H7 (cell line): ENCODE measurements around the gene GRAMD2B. TPM values are rescaled to one million over a fixed set of nuclear protein-coding genes. Genes with fewer than 3 reads are reported as not detected.
"Not testable (repeated sequence)": the region's sequence is repeated elsewhere in the genome, so short reads cannot be mapped to it uniquely, and the experiment has no call there.

Source experiments
- DNase-seq: peaks from one replicate; pipeline ENCODE4 v3.0.0; 2012
- H3K27me3 ChIP-seq: 2 replicates; pipeline ENCODE4 v1.6.0; 2011; ENCODE audit warnings: mild to moderate bottlenecking, low read length; ENCODE audit not compliant: control insufficient read depth, insufficient read depth
- H3K36me3 ChIP-seq: replicated peaks from 2 replicates; pipeline ENCODE4 v1.5.1; 2011; ENCODE audit warnings: low read length; ENCODE audit not compliant: control insufficient read depth, insufficient read depth
- H3K4me3 ChIP-seq: 2 replicates; pipeline ENCODE4 v1.5.1; 2011; ENCODE audit warnings: low read depth, mild to moderate bottlenecking, control low read depth, low read length, moderate library complexity; ENCODE audit not compliant: insufficient read depth
- total RNA-seq: library from RNA; depleted of rRNA; stranded (reverse); fragments of >200 nt; shearing (Covaris generic); gene quantifications from 2 replicates; pipeline ENCODE4 v1.2.3, GENCODE V29; 2014

GRAMD2B gene
- total RNA-seq, 1 experiment from 2014 or later: 4.1 TPM

DNA sequence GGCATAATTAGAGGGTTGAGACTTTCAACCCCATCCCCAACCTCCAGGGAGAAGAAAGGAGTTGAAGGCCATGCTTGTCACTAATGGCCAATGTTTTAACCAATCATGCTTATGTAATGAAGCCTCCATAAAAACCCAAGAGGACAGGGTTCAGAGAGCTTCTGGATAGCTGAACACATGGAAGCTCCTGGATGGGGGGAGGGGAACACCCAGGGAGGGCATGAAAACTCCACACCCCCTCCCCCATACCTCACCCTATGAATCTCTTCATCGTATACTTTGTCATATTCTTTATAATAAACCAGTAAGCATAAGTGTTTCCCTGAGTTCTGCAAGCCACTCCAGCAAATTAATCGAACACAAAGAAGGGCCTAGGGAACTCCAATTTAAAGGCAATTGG is 90.1 kb downstream of the GRAMD2B start:
- Histone ChIP-seq H3K4me3 (no peak overlapping the region), H3K36me3 (no peaks in the 10 kb centered on the region), H3K27me3 (no peaks in the 10 kb centered on the region)
- no peak for DNase-seq

- Histone ChIP-seq H3K27me3 (no peaks in the 10 kb centered on the region), H3K36me3 (no peaks in the 10 kb centered on the region), H3K4me3 (no peak overlapping the region)
- no peak for DNase-seq
These were observed 90.5 kb downstream of the GRAMD2B start for GRCh38 chr5:126513703-126514102.

DNA sequence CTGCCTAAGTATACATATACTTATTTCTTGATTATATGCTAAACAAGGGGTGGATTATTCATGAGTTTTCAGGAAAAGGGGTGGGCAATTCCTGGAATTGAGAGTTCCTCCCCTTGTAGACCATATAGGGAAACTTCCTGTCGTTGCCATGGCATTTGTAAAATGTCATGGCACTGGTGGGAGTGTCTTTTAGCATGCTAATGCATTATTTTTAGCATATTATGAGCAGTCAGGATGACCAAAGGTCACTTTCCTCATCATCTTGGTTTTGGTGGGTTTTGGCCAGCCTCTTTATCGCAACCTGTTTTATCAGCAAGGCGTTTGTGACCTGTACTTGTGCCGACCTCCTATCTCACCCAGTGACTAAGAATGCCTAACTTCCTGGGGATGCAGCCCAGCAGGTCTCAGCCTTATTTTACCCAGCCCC is 90.9 kb downstream of the GRAMD2B start:
- no peaks in the 10 kb centered on the region for H3K36me3 ChIP-seq
- H3K4me3 ChIP-seq: no peak overlapping the region
- DNase-seq: no peak
- H3K27me3 ChIP-seq: no peaks in the 10 kb centered on the region

GRCh38 chr5:126514558-126515141 is 91.4 kb downstream of the GRAMD2B start:
- no peaks in the 10 kb centered on the region for H3K36me3 ChIP-seq
- no peaks in the 10 kb centered on the region for H3K27me3 ChIP-seq
- H3K4me3 ChIP-seq: no peak overlapping the region
- no peak for DNase-seq

- Histone ChIP-seq H3K27me3 (no peaks in the 10 kb centered on the region), H3K4me3 (no peak overlapping the region), H3K36me3 (no peaks in the 10 kb centered on the region)
- no peak for DNase-seq
These were observed 92.1 kb downstream of the GRAMD2B start for GRCh38 chr5:126515337-126515736.

- H3K36me3 ChIP-seq: no peaks in the 10 kb centered on the region
- DNase-seq: no peak
- H3K27me3 ChIP-seq: no peaks in the 10 kb centered on the region
- no peak overlapping the region for H3K4me3 ChIP-seq
These were observed 92.9 kb downstream of the GRAMD2B start for GRCh38 chr5:126516133-126516532.

DNA sequence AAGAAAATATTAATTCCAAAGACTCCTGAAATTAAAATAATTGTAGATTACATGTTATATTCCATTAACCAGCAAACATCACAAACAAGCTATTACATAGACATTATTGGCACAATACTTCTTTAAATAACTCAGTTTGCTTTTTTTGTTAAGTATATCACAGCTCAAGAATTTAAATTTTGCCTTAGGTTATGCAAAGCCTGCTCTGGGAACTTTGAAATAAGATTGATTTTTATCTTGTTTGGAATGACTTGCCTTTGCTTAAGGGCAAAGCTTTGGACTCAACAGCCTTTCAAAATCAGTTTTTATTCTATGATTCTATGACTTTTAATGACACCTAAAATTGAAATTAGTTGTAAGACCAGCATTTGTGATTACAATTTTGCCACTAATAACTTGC is 93.6 kb downstream of the GRAMD2B start:
- Histone ChIP-seq H3K27me3 (no peaks in the 10 kb centered on the region), H3K36me3 (no peaks in the 10 kb centered on the region), H3K4me3 (no peak overlapping the region)
- DNase-seq: no peak

- H3K36me3 ChIP-seq, H3K4me3 ChIP-seq, H3K27me3 ChIP-seq, DNase-seq: not testable (repeated sequence)
These were observed 96.0 kb downstream of the GRAMD2B start for GRCh38 chr5:126519223-126519622.

DNA sequence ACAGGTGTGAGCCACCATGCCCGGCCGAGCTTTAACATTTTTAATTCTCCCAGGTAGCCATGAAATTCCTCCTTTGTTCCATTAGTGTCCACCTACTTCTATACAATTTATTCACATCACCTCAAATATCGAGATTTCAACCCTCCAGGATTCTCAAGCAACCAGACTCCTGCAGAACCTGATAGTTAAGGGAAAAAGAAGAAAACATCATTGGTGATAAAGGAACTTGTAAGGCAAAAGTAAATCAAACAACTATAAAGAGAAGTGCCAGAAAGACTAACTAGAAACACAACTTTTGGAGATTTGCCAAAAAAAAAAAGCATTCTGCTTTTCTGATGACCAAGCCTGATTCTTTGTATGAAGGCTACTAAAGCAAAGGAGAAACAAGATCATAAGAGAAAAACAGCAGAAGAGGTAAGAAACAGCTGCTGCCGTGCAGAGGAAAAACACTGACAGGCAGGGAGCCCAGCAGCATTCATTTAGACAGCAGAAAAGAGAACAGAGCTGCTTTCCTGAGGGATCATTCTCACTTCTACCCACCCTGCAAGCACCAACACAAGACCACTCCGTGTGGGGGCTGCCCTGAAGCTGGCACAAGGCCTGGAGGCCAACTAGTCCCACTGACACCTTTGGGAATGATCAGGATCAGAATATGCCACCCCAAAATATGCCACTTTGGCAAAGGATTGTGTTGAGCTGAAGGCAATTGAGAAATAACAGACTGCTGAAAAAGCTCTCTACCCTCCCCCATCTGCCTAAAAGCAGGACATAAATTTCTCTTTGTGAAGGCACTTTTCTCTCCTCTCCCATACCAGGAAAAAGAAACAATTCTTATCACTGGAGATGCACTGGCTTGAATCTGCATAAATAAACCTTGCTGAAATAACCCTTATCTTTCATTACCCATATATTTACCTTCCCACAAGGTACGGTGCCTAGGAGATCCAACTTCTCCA is 96.7 kb downstream of the GRAMD2B start:
- Histone ChIP-seq H3K4me3 (no peak overlapping the region), H3K27me3 (no peaks in the 10 kb centered on the region), H3K36me3 (no peaks in the 10 kb centered on the region)
- no peak for DNase-seq

DNA sequence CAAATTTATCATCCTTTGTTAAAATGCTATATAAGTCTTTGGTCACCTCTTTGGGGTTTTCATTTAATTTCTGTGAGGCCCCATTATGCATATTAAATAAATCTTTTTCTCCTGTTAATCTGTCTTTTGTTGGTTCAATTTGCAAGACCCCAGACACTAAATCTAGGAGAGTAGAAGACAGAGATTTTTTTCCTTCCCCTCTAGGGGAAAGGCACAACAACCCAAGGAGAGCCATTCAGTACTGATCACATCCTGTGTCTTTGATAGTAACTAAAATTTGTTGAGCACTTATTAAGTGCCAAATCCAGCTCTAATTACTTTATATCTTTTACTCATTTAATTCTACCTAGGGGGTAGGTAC is 97.4 kb downstream of the GRAMD2B start:
- H3K4me3 ChIP-seq: no peak overlapping the region
- DNase-seq: no peak
- no peaks in the 10 kb centered on the region for H3K27me3 ChIP-seq
- H3K36me3 ChIP-seq: no peaks in the 10 kb centered on the region

- Histone ChIP-seq H3K4me3 (no peak overlapping the region), H3K27me3 (no peaks in the 10 kb centered on the region), H3K36me3 (no peaks in the 10 kb centered on the region)
- DNase-seq: no peak
These were observed 97.9 kb downstream of the GRAMD2B start for GRCh38 chr5:126521130-126521529.

DNA sequence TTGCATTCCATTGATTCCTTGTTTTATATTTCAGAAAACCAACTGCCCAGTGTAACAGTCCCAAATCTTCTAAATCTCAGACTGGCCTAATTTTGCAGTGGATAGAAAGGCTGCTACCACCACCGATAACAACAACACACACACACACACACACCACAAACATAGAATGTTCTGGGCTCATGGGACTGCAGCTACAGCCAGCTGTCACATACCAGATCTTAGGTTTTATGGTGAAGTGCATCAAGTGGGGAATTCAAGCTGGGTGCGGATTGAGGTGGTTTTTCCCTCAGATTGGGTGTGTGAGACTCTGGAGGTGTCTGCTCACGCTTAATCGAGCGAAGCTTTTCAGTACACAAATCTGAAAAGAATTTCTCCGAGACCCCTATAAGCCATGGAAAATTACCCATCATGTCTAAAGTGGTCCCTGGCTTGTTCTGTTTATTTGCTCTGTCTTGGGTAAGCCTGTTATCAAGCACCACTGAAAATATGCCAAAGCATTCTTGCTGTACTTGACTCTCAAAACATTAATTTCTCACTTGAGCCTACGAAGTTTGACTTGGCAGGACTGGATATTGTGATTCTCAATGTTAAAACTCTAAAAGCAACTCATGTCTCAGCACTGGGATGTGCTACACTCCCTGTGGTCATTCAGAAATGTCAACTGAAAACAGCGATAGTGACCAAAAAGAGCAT is 100.8 kb downstream of the GRAMD2B start:
- no peak for DNase-seq
- H3K27me3 ChIP-seq: no peaks in the 10 kb centered on the region
- no peaks in the 10 kb centered on the region for H3K36me3 ChIP-seq
- H3K4me3 ChIP-seq: no peak overlapping the region

GRCh38 chr5:126525630-126526245 is 102.5 kb downstream of the GRAMD2B start:
- no peaks in the 10 kb centered on the region for H3K27me3 ChIP-seq
- peak; percentile 19 for DNase-seq
- H3K4me3 ChIP-seq: no peak overlapping the region

DNA sequence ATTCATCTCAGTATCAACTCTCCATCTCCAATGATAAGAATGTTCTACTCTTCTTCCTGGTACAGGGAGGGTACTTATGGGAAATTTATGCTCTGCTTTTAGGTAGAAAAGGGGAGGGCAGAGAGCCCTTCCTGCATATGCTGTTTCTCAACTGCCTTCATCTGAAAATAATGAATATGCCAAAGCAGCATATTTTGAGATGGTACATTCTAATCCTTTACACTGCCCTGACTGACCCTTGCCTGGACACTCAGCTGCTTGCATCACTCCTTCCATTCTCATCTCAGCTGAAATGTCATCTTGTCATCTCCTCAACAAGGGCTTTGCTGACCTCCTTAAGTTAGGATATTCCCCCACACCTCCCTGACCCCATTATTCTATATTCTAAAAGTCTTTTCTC is 103.3 kb downstream of the GRAMD2B start:
- no peak for DNase-seq
- H3K4me3 ChIP-seq: no peak overlapping the region
- H3K27me3 ChIP-seq: no peaks in the 10 kb centered on the region
- no peaks in the 10 kb centered on the region for H3K36me3 ChIP-seq

More at GRCh38 chr5:126525630-126526245, 102.5 kb downstream of the GRAMD2B start:
- no peaks in the 10 kb centered on the region for H3K36me3 ChIP-seq
